Rectal smooth muscle tissue (tissue), 1 donor: ENCODE results near the gene CD46.

Experiments
- H3K27ac ChIP-seq: one replicate; pipeline ENCODE4 v1.7.0; 2013; ENCODE audit warnings: low read depth, low read length, inconsistent platforms
- H3K27me3 ChIP-seq: one replicate; pipeline ENCODE4 v1.7.0; 2013; ENCODE audit warnings: low read length; ENCODE audit not compliant: control insufficient read depth, insufficient read depth
- H3K36me3 ChIP-seq: one replicate; pipeline ENCODE4 v1.7.0; 2013; ENCODE audit warnings: low read length; ENCODE audit not compliant: control insufficient read depth, insufficient read depth
- H3K4me1 ChIP-seq: one replicate; pipeline ENCODE4 v1.7.0; 2013; ENCODE audit warnings: low read length; ENCODE audit not compliant: control insufficient read depth, insufficient read depth
- H3K4me3 ChIP-seq: one replicate; pipeline ENCODE4 v1.7.0; 2013; ENCODE audit warnings: low read length
- H3K9ac ChIP-seq: one replicate; pipeline ENCODE4 v1.7.0; 2013; ENCODE audit warnings: low read length

The CD46 gene

GRCh38 chr1:207842506-207842905 is 90.7 kb downstream of the CD46 start:
- Histone ChIP-seq H3K27ac (no peak overlapping the region), H3K9ac (no peak overlapping the region), H3K4me3 (no peak overlapping the region), H3K27me3 (no peaks in the 10 kb centered on the region), H3K4me1 (peaks cover 17% of the 10 kb centered on the region), H3K36me3 (no peaks in the 10 kb centered on the region)

- H3K9ac ChIP-seq: no peak overlapping the region
- peaks cover 2% of the 10 kb centered on the region for H3K4me1 ChIP-seq
- H3K27ac ChIP-seq: no peak overlapping the region
- no peaks in the 10 kb centered on the region for H3K27me3 ChIP-seq
- H3K36me3 ChIP-seq: no peaks in the 10 kb centered on the region
- no peak overlapping the region for H3K4me3 ChIP-seq
Measured at GRCh38 chr1:207844371-207844770, 92.5 kb downstream of the CD46 start.
